HG02884 (cell line): ENCODE results near the gene JAKMIP2.
"Not testable (repeated sequence)": the region's sequence is repeated elsewhere in the genome, so short reads cannot be mapped to it uniquely, and the experiment has no call there.

Experiments
- ATAC-seq: cut with Tn5 transposase; IDR thresholded peaks from one replicate; pipeline ENCODE4 v1.9.1; 2021; ENCODE audit warnings: mild to moderate bottlenecking, moderate library complexity; ENCODE audit not compliant: unreplicated experiment

Gene JAKMIP2

DNA sequence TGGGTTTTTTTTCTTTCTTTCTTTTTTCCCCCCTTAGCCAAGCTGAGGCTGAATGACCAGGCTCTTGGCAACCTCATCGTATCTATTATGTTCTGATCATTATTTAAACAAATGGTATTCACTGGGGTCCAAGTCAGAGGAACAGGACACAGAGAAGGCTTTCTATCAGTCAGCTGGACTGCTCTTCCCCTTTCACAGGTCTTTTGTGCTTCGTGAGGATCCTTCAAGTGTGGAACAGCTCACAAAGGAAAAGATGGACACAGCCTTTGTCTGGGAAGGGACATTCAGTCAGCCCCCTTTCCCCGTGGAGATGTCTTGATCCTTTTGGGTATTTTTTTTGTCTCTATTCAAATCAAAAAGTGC, 218.4 kb downstream of the JAKMIP2 start:
- ATAC-seq = no peak

DNA sequence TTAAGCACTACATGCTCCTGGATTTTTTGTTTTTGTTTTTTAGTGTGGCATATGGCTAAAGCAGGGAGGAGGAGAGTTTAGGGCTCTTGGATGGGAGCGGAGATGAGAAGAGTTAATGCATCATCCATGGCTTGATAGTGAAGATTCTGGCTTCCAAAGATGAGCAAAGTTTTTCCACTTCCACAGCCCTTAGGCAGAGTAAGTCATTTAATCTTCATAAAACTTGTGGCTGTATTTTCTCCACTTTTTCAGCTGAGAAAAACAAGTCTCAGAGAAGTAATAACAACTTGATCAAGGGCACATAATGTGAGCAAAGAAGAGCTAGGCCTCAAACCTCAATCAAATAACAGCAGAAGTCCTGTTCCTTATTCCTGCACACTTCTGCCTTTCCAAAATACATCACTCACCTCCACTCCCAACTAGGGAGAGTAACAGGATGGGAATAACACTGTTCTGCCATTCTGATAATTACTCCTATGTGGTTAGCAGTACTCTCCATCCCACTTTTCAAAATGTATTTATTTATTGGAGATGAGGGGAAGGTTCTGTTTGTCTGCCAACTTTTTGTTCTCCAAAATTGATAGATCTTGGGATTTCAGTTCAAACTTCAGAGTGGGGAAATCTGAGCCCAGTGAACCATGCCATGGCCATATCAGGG, 218.9 kb downstream of the JAKMIP2 start:
- no peak for ATAC-seq

DNA sequence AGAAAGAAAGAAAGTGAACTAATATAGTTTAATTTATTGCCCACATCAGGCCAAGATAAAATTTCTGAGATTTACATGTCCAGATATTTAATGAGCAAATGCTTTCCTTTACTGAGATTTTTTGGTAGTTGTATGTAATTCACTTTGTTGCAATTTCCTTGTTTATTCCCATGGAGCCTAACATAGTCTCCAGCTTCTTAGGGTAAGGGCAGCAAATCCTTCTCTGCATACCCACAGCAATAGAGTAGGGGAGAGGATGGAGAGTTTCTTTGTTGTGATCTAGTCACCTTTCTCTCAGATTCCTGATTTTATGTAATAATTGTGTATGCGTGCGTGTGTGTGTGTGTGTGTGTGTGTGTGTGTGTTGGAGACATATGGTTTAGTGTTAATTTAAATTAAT, 221.1 kb downstream of the JAKMIP2 start:
- ATAC-seq = no peak

DNA sequence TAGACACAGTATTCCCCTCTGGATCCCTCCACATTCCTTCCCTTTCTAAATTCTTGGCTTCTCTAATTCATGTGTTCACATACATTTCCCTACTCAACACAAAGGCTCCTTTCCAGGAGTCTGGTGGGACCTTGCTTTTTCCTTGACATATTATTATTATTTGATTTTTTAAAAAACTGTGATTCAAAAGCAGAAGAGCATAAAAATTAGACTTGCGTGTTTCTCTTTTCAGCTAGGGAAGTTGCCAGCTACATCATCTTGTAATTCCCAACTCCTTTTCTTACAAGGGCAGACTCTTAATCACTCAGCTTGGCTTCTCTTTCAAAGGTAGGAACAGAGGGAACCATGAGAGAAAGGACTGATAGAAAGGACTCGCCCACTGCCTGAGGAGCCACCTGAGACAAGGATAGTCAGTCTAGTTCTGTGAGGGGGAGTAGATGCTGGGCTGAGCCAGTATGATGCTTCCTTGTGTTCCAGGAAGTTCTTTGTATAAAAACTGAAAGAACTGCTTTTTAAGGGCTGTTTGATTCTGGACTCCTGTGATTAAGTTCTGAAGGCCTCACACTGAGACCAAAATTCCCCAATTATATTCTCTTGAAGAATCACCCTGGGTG, 221.7 kb downstream of the JAKMIP2 start:
- ATAC-seq = no peak

DNA sequence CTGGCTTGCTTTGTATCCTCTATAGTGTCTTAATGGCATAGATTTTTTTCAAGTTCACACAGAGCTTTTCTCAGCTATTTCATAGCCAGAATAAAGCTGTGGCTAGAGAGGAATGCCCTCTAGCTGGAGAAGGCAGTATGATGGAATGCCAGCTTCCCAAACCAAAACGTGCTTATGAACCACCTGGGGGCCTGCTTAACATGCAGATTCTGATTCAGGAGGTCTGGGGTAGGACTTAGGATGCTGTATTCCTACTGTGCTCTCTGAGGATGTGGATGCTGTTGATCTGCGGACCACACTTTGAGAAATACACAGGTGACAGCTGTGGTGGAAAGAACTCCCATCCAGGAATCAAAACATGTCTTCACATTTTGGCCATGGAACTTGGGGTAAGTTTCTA, 222.8 kb downstream of the JAKMIP2 start:
- ATAC-seq = no peak

DNA sequence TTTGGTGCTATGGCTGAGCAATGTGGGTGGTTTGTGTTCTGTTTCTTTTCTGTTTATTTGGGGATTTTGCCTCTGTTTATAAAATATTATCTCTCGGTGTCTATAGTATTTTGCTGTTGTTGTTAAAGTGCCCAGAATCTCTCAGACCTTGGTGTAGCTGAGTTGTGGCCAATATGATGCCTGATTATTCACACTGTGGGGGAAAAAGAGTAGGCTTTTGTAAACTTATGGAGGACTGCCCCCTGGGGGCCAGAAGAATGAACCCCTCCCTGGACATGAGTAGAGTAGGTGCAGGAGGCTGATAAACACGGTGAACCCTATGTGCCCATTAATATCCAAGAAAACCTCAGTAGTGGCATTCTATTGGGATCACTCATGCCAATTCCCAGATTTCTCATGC, 223.7 kb downstream of the JAKMIP2 start:
- peak; percentile 84 for ATAC-seq

DNA sequence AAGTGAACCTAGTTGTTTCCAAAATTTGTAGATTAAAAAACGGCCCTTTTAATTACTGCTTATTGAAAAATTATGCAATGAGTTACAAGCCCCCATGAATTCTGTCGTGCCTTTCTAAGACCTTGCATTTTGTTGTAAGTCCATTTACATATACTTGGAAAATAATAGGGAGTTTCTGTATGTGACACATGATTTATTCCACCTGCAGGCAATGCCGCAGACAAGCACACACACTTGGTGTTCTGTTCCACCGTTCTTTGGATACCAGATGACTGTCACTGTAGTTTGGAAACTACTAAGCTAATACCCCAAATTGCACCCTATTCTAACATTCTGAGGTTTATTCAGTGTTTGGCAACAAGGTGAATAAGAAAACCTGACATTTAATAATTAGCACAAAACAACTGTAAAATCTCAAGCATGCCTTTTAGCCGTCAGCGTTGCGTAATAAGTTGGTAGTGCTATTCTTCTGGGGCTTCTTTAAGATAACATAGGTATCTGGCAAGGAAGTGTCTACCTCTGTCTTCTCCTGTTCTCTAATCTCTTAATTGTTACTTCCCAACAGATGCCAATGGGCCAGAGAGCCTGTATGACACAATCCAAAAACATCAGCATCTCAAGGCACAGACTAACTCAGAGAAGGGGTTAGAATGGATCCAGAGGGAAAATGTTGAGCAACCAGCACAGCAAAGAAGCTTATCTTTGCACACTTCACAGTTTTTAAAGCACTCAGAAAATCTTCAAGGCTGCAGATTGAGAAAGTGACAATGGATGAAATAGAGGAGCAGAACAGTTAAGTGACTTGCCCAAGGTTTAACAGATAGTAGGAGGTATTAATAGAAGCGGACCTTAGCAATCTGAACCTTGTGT, 224.4 kb downstream of the JAKMIP2 start:
- no peak for ATAC-seq

DNA sequence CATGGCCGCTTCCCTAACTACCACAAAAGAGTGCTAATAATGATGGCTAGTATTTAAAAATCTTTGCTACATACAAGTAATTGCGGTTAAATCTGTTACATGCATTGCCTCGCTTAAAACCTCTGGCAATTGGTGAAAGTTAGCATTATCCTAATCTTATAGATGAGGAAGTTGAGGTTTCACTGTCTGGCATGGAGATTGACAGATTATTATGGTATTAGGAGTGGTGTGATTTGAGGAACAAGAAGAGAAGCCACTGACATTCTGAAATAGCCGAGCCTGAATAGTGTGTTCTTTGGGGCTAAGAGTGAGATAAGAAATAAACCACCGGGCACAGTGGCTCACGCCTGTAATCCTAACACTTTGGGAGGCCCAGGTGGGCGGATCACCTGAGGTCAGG, 227.4 kb downstream of the JAKMIP2 start:
- ATAC-seq = no peak

DNA sequence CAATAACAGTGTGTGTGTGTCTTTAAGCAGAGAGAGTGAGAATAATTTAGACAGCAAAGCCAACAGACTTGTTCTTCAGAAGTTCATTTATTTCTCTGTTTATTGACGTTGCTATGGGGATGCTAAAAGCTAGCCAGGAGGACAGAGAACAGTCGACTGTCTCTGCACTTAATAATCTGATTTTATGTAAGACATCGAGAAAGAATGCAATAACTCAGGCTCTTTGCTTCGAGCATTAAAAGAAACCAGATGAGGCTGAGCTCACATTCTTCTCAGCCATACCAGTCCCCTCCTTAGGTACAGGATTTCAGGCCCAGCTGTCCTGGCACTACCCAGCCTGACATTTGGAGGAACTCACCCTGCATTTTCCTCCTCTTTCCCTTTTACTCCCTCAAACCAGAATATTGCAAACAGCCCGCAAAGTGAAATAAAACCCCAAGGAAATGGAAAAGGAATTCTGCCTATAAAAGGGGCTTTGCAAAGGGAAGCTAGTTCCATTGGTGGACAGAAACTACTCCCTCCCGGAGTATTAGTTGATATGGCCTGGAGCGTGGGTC, 228.2 kb downstream of the JAKMIP2 start:
- no peak for ATAC-seq

DNA sequence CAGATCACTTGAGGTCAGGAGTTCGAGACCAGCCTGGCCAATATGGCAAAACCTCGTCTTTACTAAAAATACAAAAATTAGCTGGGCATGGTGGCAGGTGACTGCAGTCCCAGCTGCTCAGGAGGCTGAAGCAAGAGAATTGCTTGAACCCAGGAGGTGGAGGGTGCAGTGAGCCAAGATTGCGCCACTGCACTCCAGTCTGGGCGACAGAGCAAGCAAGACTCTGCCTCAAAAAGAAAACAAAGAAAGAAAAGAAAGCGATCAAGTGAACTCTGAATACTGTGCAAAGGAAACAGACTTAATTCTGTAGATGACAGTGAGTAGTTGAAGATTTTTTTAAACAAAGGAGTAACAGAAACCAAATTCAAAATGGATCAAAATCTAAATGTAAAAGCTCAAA, 228.7 kb downstream of the JAKMIP2 start:
- ATAC-seq = not testable (repeated sequence)

DNA sequence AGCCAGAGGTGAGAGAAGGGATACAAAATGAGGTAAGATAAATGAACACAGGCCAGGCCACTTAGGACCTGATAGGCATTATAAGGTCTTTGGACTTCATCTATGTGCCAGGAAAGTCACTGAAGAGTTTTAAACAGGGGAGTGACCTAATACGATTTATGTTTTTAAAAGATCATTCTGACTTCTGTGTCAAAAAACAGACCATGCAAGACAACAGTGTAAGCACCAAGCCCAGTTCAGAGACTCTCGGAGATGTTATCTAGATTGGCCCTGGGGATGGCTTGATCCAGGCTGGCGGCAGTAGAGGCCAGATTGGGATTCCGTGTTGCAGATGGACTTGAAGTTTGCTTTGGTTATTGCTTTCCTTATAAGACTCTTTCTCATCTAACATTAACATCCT, 229.6 kb downstream of the JAKMIP2 start:
- ATAC-seq = no peak

DNA sequence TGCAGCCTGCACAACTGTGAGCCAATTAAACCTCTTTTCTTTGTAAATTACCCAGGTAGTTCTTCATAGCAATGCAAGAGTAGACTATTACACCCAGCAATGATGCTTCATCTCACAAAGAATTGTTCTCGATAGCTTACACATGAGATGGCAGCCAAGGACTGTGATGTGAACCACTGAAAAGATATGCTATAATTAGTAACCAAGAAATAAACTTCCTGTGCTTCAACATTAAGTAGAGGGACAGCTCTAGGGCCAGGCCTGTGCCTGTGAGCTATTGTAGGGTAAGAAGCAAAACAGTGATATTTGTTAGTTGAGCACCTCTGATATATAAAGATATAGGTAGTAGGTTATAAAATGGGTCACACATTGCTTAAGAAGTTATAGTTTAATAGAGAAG, 230.9 kb downstream of the JAKMIP2 start:
- ATAC-seq = no peak

DNA sequence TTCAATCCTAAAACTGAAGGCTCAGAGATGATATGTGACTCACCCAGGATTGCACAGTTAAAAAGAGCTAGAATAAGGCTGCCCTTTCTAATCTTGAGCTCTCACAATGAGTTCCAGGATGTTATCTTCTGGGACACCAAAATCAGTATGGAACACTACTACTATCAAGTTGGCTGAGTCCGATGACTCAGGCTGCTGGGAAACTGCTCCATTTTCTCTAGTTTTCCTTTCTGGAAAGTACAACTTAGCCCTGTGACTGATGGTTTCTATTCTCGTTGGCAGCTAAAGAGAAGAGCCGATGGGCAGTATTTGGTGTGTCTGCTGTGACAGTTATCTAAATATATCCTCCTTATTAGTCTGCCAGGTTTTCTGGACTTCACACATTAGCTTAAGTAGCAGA, 234.8 kb downstream of the JAKMIP2 start:
- no peak for ATAC-seq

DNA sequence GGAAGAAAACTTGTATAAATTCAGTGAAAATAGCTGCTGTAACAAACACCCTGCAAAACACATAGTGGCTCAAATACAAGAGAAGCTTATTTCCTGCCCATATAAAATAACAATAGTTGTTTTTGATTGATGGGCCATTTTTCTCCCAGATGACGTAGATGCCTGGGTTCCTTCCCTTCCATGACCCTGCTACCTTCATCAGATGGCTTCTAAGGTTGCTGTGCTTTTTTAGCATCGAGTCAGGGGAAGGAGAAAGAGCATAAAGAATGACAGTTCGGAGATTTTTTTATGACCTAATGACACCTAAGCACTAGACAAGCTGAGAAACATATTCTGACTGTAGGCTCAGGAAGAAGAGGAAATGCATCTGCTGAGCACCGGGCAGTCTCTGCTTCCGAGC, 238.0 kb downstream of the JAKMIP2 start:
- no peak for ATAC-seq

DNA sequence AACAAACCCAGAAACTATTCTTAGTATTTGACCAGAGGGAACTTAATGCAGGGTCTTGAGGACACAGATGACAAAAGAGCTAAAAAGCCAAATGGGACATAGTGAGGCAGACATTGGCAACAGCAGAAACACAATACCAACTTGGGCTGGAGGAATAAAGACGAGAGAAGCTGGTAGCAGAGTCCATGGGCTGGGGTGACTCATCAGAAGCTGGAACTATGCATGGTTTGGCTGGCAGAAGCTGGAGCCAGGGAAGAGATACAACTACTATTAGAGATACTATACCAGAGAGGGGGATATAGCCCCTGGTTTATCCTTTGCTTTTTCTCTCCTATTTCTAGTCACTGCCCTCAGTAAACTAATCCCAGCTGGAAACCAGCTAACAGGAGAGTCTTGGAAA, 243.5 kb downstream of the JAKMIP2 start:
- ATAC-seq = no peak

DNA sequence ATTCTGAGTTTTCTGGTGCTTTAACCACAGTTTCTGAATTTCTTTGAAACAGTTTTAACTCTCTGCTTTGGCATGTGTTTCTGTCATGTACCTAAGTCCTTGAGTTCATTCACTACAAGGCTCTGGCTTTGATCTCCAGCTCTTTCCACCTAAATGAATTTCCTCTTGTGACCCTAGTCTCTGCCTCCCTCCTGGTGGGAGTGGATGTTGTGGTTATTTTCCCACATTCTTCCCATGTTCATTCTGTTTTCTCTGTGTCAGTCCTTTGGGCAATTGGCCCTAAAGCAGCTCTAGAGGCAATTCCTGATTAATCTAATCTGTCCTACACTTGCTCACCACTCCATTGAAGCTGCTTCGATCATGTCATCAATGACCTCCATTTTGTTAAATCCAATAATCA, 244.3 kb downstream of the JAKMIP2 start:
- no peak for ATAC-seq
